ENCODE results near the gene TBCEL.

The TBCEL gene

GRCh38 chr11:121067026-121067425, 43.1 kb downstream of the TBCEL start:
- no peak for DNase-seq

- no peak for DNase-seq
Observed at GRCh38 chr11:121067453-121067852, 43.6 kb downstream of the TBCEL start.

DNA sequence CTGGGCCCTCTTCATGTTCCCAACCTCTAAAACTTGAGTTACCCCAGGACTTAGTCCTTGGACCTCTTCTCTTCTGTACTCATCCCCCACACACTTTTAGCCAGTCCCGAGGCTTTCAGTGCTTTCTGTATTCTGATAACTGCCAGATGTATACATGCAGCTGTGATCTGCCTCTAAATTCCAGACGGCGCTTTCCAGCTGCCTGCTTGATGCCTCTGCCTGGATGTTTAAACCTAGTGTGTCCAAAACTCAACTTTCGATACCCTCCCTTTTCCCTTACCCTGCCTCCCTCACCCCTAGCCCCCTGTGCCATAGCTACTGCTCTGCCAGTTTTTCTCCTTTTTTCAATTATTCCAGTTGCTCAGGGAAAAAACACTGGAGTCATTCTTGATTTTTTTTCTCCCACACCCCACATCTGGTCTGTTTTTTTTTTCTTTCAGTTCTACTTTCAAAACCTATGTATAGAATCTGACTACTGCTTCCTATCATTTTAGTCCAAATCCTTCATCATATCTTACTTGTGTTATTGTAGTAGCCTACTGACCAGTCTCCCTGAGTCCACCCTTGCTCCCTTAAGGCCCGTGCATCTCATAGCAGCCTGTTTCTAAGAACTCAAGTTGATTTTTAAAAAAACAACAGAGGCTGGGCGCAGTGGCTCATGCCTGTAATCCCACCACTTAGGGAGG, 44.2 kb downstream of the TBCEL start:
- no peak for DNase-seq

DNA sequence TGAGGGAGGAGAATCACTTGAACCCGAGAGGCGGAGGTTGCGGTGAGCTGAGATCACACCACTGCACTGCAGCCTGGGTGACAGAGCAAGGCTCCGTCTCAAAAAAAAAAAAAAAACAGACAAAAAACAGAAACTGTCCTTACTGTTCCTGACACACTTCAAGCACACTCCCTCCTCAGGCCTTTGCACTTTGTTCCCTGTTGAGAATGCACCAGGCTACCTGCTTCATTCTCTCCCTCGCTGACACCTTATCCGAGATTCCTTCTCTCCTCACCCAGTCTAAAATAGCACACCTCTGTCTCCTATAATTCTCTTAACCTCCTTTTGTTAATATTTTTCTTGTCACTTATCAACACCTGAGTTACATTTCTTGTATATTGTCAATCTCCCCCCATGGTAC, 44.9 kb downstream of the TBCEL start:
- DNase-seq: no peak

DNA sequence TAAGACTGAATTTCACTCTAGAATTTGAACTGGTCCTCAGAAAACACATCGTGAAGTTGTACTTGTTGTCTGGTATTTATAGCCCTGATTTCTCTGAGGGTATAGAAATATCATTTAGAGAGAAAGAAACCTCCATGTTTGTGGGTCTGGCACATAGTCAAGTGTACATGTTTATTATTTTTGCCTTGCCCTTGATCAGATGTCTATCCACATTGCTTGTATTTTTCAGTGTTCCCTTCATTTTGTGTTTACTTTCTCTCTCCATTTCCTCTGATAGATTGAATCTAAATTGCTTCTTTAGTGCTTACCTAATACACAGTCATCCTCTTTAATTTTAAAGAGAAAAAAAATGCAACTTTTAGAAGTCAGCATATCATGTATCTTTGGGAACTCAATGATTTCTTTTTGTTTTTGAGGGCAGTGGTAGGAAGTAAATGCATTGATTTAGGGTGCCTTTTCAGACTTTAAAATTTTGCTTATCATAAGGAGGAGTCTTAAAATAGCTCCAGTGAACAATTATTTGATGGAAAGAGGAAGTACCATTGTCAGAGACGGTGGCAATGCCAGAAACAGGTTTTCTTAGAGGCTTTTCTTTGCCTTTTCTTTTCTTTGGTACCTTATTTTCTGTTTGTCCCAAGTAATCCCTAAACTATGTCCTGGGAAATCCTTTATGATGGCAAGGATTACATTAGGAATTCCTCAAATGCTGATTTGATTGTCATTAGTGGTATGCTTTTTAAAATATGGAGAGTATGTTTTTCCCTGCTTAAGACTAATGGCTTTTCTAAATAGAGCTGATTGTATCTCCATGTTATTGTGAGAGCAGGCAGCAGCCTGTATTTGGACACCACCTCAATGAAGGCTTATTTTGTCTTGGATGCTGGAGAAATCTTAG, 47.3 kb downstream of the TBCEL start:
- DNase-seq: no peak

DNA sequence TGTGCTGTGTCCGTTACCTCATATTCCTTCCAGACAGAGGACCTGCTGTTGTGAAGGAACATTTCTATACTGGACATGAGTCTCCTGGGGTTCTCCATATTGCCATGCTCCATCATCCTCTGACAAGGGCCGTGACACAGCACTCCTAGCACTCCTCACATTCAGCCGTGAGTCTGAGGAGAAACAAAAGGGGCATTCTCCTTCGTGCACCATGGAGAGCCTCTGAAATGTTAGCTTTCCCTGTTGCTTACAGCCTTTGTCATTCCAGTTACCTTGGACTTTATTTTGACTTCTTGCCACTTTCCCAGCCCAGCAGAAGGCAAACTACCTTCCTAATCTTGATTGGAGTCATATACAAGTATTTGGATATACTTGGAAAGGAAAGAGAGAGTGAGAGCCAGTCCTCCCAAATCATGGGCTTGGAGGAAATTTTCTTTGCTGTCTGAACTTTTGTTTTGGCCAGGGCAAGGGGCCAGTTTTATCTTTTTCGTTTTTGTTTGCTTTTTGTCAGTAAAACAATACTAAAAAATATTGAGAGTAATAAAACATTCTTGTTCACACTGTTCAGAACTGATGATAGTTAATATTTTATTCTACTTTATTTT, 48.0 kb downstream of the TBCEL start:
- DNase-seq: no peak

- DNase-seq: no peak
Observed at GRCh38 chr11:121081321-121081720, 57.4 kb downstream of the TBCEL start.

DNA sequence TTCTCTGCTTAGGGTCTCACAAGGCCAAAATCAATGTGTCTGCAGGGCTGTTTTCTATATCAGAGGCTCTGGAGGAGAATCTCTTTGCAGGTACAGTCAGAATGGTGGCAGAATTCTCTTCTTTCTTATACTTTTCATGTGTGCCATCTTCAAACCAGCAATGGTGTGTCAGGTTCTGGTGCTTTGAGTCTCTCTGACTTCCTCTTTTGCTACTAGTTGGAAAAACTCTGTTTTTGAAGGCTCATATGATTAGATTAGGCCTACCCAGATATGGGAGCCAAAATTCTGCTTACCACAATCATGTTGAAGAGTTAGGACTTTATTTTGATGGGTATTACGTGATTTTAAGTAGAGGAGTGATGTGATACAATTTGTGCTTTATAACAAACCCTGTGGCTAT, 58.3 kb downstream of the TBCEL start:
- DNase-seq: no peak

DNA sequence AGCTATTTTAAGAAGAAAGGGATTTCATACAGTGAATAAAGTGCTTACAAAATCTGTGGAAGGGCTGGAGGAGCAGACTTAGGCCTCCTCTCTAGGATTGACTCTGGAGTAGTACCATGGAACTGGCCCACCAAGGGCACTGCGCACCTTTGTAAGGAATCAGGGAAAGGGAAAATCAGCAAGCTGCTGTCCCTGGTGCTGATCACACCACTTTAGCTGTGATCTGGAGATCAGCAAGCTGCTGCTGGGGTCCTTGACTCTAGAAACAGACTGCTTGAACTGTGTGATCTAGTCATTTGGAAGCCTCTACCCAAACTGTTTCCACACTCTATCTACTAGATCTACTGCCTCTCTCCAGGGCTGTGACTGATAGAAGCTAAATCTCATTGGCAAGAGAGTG, 58.8 kb downstream of the TBCEL start:
- DNase-seq: no peak

DNA sequence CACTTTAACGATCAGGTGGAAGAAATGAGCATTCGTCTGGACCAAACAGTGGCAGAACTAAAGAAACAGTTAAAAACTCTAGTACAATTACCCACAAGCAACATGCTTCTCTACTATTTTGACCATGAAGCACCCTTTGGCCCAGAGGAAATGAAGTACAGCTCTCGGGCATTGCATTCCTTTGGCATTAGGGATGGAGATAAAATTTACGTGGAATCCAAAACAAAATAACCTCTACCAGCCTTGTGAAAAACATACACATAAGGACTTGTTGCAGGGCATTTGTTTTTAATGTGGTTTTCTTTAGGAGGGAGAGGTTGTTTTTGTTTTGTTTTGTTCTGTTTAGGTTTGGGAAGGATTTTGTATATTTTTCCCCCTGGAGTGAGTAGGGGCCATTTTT, 63.0 kb downstream of the TBCEL start:
- DNase-seq: no peak

- DNase-seq: no peak
Observed at GRCh38 chr11:121089566-121089965, 65.7 kb downstream of the TBCEL start.

DNA sequence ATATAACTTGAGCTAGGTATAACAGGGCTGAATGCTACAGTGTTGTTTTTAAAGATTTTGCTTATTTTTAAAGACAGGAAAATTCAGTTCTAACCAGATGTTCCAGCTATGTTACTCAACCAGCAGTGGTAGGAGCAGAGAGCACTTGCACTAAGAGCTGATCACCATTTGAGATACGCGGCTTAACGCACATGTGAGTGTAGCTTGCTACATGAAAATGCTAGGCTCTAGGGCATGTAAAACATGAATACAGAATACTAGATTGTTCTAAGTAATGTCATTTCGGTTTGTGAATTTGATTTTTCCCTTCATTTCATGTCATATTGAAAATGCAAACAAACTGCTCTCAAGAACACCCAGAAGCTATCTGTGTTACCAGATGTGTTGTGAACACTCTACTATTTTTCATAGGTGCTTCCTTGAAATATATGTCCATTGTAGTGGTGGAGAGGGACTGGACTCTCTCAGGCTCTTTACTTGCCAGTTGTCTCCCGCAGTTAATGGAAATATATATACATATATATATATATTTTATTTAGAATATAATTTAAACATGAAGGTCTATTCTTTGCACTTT, 66.3 kb downstream of the TBCEL start:
- DNase-seq: no peak

DNA sequence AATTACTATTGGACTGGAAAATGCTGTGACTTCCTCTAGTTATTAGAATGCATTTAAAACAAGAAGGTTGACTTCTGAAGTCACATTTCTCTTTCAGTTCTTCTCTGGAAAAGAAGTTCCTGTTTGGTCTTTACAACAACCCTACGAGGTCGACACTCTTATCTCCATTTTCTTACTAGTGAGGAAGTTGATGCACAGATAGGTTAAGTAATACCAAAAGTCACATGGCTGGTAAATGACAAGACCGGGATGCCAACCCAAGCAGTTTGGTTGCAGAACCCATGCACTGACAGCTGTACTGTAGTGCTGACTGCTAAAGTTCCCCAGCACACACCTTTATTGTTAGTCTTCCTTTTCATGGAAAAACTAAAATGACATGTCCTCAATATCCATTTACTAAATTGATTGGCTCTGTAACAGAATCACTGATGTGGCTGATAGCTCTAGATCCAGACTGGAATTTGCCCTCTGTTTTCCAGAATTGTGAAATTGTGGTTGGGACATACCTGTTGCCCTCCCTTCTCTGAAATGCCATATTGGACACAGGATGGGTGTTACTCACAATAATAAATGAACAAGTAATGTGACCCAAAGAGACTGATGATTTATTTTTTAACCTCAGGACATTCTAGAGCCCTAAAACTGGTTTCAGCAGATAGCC, 67.7 kb downstream of the TBCEL start:
- no peak for DNase-seq

GRCh38 chr11:121095561-121095960, 71.7 kb downstream of the TBCEL start:
- no peak for DNase-seq

- no peak for DNase-seq
Observed at GRCh38 chr11:121099364-121099763, 75.5 kb downstream of the TBCEL start.

- no peak for DNase-seq
Observed at GRCh38 chr11:121099885-121100284, 76.0 kb downstream of the TBCEL start.

DNA sequence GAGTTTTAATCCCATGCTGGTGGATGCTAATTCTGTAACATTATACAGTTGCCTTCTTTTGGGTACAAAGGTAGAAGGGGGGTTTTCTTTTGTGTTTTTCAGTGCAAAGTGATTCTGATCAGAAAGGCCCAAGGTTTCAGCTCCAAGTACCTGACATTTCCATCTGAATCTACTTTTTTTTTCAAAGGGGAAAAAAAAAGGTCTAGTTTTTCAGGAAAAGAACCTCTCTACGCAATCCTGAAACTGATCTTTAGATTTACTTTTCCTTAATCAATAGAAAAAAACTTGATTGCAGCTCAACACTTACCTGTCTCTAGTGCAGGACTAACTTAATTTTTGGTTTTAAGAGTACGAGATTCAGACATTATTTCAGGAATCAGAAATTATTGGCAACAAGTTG, 77.0 kb downstream of the TBCEL start, which contains the start of gene TECTA:
Gene TECTA (plus strand): TSS at position 301 of the 400 bp plus-strand sequence. CDS start 1,423 bp downstream, outside the sequence.
- no peak for DNase-seq

DNA sequence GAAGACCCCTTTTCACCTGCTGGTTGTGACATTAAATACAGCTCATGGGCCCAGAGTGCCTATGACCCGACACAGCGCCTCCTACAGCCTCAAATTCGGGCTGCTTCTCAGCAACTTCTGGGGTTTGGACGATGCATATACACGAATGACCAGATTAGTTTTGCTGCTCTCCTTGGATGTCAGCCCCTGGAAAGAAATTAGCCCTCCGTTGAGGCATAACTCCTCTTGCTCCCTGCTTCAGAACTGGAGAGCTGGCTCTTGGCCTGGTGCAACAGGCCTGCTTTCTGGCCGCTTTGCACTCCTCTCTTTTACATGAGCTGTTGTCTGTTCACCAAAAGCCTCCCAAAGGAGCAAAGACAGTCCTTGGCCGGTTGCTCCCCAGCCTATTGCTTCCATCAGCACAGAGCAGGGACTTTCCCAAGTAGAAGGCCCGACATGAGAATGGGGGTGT, 80.4 kb downstream of the TBCEL start:
- DNase-seq: no peak

GRCh38 chr11:121105063-121105480, 81.2 kb downstream of the TBCEL start:
- DNase-seq: no peak

DNA sequence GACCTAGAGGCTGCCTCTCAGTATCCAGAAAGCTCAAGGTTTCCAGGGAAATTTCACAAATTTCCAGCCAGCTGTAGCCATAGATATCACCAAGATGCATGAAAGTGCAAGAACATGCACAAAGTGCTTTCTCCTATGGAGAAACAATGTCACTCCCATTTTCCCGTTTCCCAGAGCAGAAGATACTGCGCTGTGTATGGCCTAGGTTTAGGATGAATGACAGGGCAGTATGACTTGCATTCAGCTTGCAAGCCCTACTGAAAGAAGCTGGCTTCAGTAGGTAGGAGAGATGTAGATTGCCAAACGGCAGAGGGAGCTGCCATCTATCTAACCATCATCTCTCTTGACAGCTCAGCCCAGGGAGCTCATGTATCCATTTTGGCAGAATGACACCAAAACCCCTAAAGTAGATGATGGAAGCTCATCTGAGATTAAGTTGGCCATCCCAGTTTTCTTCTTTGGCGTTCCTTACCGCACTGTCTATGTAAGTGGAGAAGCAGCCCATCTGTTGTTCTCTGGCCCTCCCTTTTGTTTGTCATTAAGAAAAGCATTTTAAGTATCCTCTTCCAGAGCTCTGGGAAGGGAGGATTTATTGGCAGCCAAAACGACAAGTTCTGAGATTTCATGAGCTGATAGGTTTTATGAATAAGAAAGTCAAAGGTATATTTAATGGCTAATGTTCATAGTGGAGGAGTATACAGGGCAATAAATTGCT, 81.7 kb downstream of the TBCEL start:
- DNase-seq: no peak

- no peak for DNase-seq
Observed at GRCh38 chr11:121106812-121107211, 82.9 kb downstream of the TBCEL start.

- no peak for DNase-seq
Observed at GRCh38 chr11:121108413-121108812, 84.5 kb downstream of the TBCEL start.
